ENCODE results near the gene WSCD2. TPM values are rescaled to one million over a fixed set of nuclear protein-coding genes. Genes with fewer than 3 reads are reported as not detected.

Gene WSCD2
- total RNA-seq, 4 donors from 2014 or later: 0.13 to 4.6 (median 0.29) TPM

GRCh38 chr12:108282160-108282559 is 153.1 kb downstream of the WSCD2 start:
- 13% methylated on average over 2 of the region's 2 CpGs for WGBS
- Histone ChIP-seq H3K4me1 (no peaks in the 10 kb centered on the region), H3K36me3 (no peaks in the 10 kb centered on the region), H3K9me3 (no peaks in the 10 kb centered on the region), H3K27ac (no peak overlapping the region), H3K27me3 (peaks cover 13% of the 10 kb centered on the region), H3K4me3 (no peak overlapping the region)
- TF ChIP-seq CTCF (IDR thresholded peaks at IDR 0.05) (no peak), POLR2AphosphoS5 (IDR thresholded peaks at IDR 0.05) (no peak), EP300 (IDR thresholded peaks at IDR 0.05) (no peak), POLR2A (IDR thresholded peaks at IDR 0.05) (no peak)
- no peak for DNase-seq (ENCODE audit: low spot score in 2 of 2)

- Histone ChIP-seq H3K4me3 (no peak overlapping the region), H3K9me3 (no peaks in the 10 kb centered on the region), H3K36me3 (no peaks in the 10 kb centered on the region), H3K27me3 (peaks cover 13% of the 10 kb centered on the region), H3K27ac (no peak overlapping the region), H3K4me1 (no peaks in the 10 kb centered on the region)
- WGBS: 33% methylated on average over 3 of the region's 3 CpGs
- no peak for DNase-seq (ENCODE audit: low spot score in 2 of 2)
- TF ChIP-seq POLR2AphosphoS5 (IDR thresholded peaks at IDR 0.05): no peak
- no peak for TF ChIP-seq POLR2A (IDR thresholded peaks at IDR 0.05)
- TF ChIP-seq EP300 (IDR thresholded peaks at IDR 0.05): no peak
- no peak for TF ChIP-seq CTCF (IDR thresholded peaks at IDR 0.05)
Measured at GRCh38 chr12:108282676-108283075, 153.6 kb downstream of the WSCD2 start.

- Histone ChIP-seq H3K27ac (no peak overlapping the region), H3K4me3 (no peak overlapping the region), H3K27me3 (peaks cover 13% of the 10 kb centered on the region), H3K9me3 (no peaks in the 10 kb centered on the region), H3K4me1 (peaks cover 8% of the 10 kb centered on the region), H3K36me3 (no peaks in the 10 kb centered on the region)
- 60% methylated on average over 7 of the region's 7 CpGs for WGBS
- no peak for TF ChIP-seq POLR2A (IDR thresholded peaks at IDR 0.05)
- no peak for TF ChIP-seq CTCF (IDR thresholded peaks at IDR 0.05)
- TF ChIP-seq POLR2AphosphoS5 (IDR thresholded peaks at IDR 0.05): no peak
- TF ChIP-seq EP300 (IDR thresholded peaks at IDR 0.05): no peak
- no peak for DNase-seq (ENCODE audit: low spot score in 2 of 2)
Measured at GRCh38 chr12:108284163-108284562, 155.1 kb downstream of the WSCD2 start.

GRCh38 chr12:108285016-108285415 is 155.9 kb downstream of the WSCD2 start:
- peaks cover 11% of the 10 kb centered on the region for H3K4me1 ChIP-seq
- no peaks in the 10 kb centered on the region for H3K9me3 ChIP-seq
- no peak for DNase-seq (ENCODE audit: low spot score in 2 of 2)
- no peak overlapping the region for H3K27ac ChIP-seq
- TF ChIP-seq EP300 (IDR thresholded peaks at IDR 0.05) (no peak), POLR2A (IDR thresholded peaks at IDR 0.05) (no peak), CTCF (IDR thresholded peaks at IDR 0.05) (no peak), POLR2AphosphoS5 (IDR thresholded peaks at IDR 0.05) (no peak)
- H3K27me3 ChIP-seq: peaks cover 9% of the 10 kb centered on the region
- no peaks in the 10 kb centered on the region for H3K36me3 ChIP-seq
- WGBS: 71% methylated on average over 2 of the region's 2 CpGs
- no peak overlapping the region for H3K4me3 ChIP-seq

GRCh38 chr12:108287227-108287626 is 158.1 kb downstream of the WSCD2 start:
- no peaks in the 10 kb centered on the region for H3K36me3 ChIP-seq
- DNase-seq (ENCODE audit: low spot score in 2 of 2): no peak
- TF ChIP-seq POLR2AphosphoS5 (IDR thresholded peaks at IDR 0.05): no peak
- no peak for TF ChIP-seq CTCF (IDR thresholded peaks at IDR 0.05)
- TF ChIP-seq POLR2A (IDR thresholded peaks at IDR 0.05): no peak
- TF ChIP-seq EP300 (IDR thresholded peaks at IDR 0.05): no peak
- H3K4me3 ChIP-seq: no peak overlapping the region
- no peak overlapping the region for H3K27ac ChIP-seq
- peaks cover 16% of the 10 kb centered on the region for H3K4me1 ChIP-seq
- no peaks in the 10 kb centered on the region for H3K9me3 ChIP-seq
- 96% methylated on average over 3 of the region's 3 CpGs for WGBS
- peaks cover 2% of the 10 kb centered on the region for H3K27me3 ChIP-seq
